GM20000 (cell line): ENCODE data around the gene DARS1.
A peak's percentile ranks its signal among the peaks of the same experiment; 100 is the strongest.
"Not testable (repeated sequence)": the region's sequence is repeated elsewhere in the genome, so short reads cannot be mapped to it uniquely, and the experiment has no call there.

Source experiments
- DNase-seq: peaks from one replicate; pipeline ENCODE4 v3.0.0; 2012; ENCODE audit warnings: low spot score
- CTCF ChIP-seq: IDR thresholded peaks from 2 replicates; pipeline ENCODE4 v1.5.1; 2012; ENCODE audit warnings: mild to moderate bottlenecking, control low read depth; ENCODE audit errors: extremely low read depth, missing control alignments

Gene DARS1

GRCh38 chr2:135882415-135882814 is 103.0 kb downstream of the DARS1 start:
- DNase-seq: no peak
- TF ChIP-seq CTCF: no peak

GRCh38 chr2:135876770-135877169 is 108.7 kb downstream of the DARS1 start:
- not testable (repeated sequence) for DNase-seq

- DNase-seq: peak; percentile 96
- TF ChIP-seq CTCF: no peak
Observed at GRCh38 chr2:135876066-135876711, 109.2 kb downstream of the DARS1 start, which contains the start of gene MCM6. Gene MCM6, minus strand, starts transcription at chr2:135876443. Its CDS starts 78 bp downstream, at chr2:135876365.

GRCh38 chr2:135875491-135876065 is 109.8 kb downstream of the DARS1 start:
- DNase-seq: peak; percentile 74

GRCh38 chr2:135874777-135875365 is 110.6 kb downstream of the DARS1 start:
- TF ChIP-seq CTCF: no peak
- no peak for DNase-seq

More at GRCh38 chr2:135875491-135876065, 109.8 kb downstream of the DARS1 start:
- no peak for TF ChIP-seq CTCF

GRCh38 chr2:135870571-135870970 is 114.9 kb downstream of the DARS1 start:
- no peak for TF ChIP-seq CTCF

GRCh38 chr2:135863233-135863632 is 122.2 kb downstream of the DARS1 start:
- DNase-seq: no peak
- TF ChIP-seq CTCF: no peak

More at GRCh38 chr2:135870571-135870970, 114.9 kb downstream of the DARS1 start:
- DNase-seq: no peak

- TF ChIP-seq CTCF: no peak
- no peak for DNase-seq
Observed at GRCh38 chr2:135862718-135863117, 122.7 kb downstream of the DARS1 start.
